Smooth muscle cell (in vitro differentiated cells): ENCODE data around the gene GALNT17. TPM values are rescaled to one million over a fixed set of nuclear protein-coding genes. Genes with fewer than 3 reads are reported as not detected.

Experiments
- DNase-seq: peaks from one replicate; lab custom pipeline; 2025; ENCODE audit not compliant: unreplicated experiment; lab: John Stamatoyannopoulos, UW
- H2AFZ ChIP-seq: fragments of 200-600 bp; sonication (generic); 2 replicates; pipeline ENCODE4 v1.6.0; 2016; ENCODE audit warnings: antibody characterized with exemption, low read depth, mild to moderate bottlenecking
- H3F3A ChIP-seq: fragments of 200-600 bp; sonication (generic); 2 replicates; pipeline ENCODE4 v1.6.0; 2017; ENCODE audit warnings: antibody characterized with exemption, low read depth
- H3K27ac ChIP-seq: fragments of 200-600 bp; sonication (generic); 2 replicates; pipeline ENCODE4 v1.5.1; 2016; ENCODE audit warnings: low read depth, mild to moderate bottlenecking
- H3K27me3 ChIP-seq: fragments of 200-600 bp; sonication (generic); 2 replicates; pipeline ENCODE4 v1.6.1; 2016; ENCODE audit warnings: low read depth, mild to moderate bottlenecking
- H3K36me3 ChIP-seq: fragments of 200-600 bp; sonication (generic); 2 replicates; pipeline ENCODE4 v1.5.1; 2016; ENCODE audit warnings: low read depth
- H3K4me1 ChIP-seq: fragments of 200-600 bp; sonication (generic); 2 replicates; pipeline ENCODE4 v1.5.1; 2016; ENCODE audit warnings: low read depth
- H3K4me2 ChIP-seq: fragments of 200-600 bp; sonication (generic); 2 replicates; pipeline ENCODE4 v1.6.0; 2016; ENCODE audit warnings: mild to moderate bottlenecking
- H3K4me3 ChIP-seq: fragments of 200-600 bp; sonication (generic); 2 replicates; pipeline ENCODE4 v1.5.1; 2016; ENCODE audit warnings: mild to moderate bottlenecking
- H3K79me2 ChIP-seq: fragments of 200-600 bp; sonication (generic); 2 replicates; pipeline ENCODE4 v1.6.0; 2016; ENCODE audit warnings: low read depth, mild to moderate bottlenecking
- H3K9ac ChIP-seq: fragments of 200-600 bp; sonication (generic); 2 replicates; pipeline ENCODE4 v1.6.0; 2016; ENCODE audit warnings: low read depth
- H3K9me3 ChIP-seq: fragments of 200-600 bp; sonication (generic); replicated peaks from 2 replicates; pipeline ENCODE4 v1.5.1; 2016; ENCODE audit warnings: low read depth
- H4K20me1 ChIP-seq: fragments of 200-600 bp; sonication (generic); 2 replicates; pipeline ENCODE4 v1.6.0; 2016; ENCODE audit warnings: low read depth
- CTCF ChIP-seq: fragments of 200-600 bp; sonication (generic); IDR thresholded peaks from 2 replicates; pipeline ENCODE4 v1.5.1; 2017; ENCODE audit warnings: borderline replicate concordance, mild to moderate bottlenecking, antibody characterized with exemption; ENCODE audit not compliant: insufficient read depth, poor library complexity, severe bottlenecking
- WGBS: methylation state at CpG from one replicate; pipeline ENCODE4 v1.1.7; 2016; ENCODE audit warnings: low lambda C conversion rate; 5-methylcytosine and 5-hydroxymethylcytosine counted together
- polyA plus RNA-seq: library from polyadenylated mRNA; unstranded; fragments of >200 nt; fragmentation: Nextera tagmentation; extraction: Ambion mirVana; gene quantifications from 2 replicates; pipeline ENCODE4 v1.2.1, GENCODE V29; 2016
- total RNA-seq: library from RNA; depleted of rRNA; stranded (reverse); fragments of >200 nt; gene quantifications from 2 replicates; pipeline ENCODE4 v1.2.3, GENCODE V29; 2014

The GALNT17 gene
- total and polyA plus RNA-seq, 2 experiments from 2014 or later: 0.38 to 0.45 TPM

- H2AFZ ChIP-seq: no peak overlapping the region
- WGBS: 87% methylated on average over 3 of the region's 3 CpGs
- no peak overlapping the region for H3K4me2 ChIP-seq
- TF ChIP-seq CTCF: no peak
- no peaks in the 10 kb centered on the region for H3K27me3 ChIP-seq
- no peak overlapping the region for H3K27ac ChIP-seq
- H3K4me3 ChIP-seq: no peak overlapping the region
- H3K9me3 ChIP-seq: peaks cover 5% of the 10 kb centered on the region
- no peaks in the 10 kb centered on the region for H3K4me1 ChIP-seq
- no peaks in the 10 kb centered on the region for H3K36me3 ChIP-seq
- H3K9ac ChIP-seq: no peak overlapping the region
- H3K79me2 ChIP-seq: no peaks in the 10 kb centered on the region
- no peaks in the 10 kb centered on the region for H3F3A ChIP-seq
- DNase-seq: no peak
- no peaks in the 10 kb centered on the region for H4K20me1 ChIP-seq
Measured at GRCh38 chr7:71697400-71697799, 565.5 kb downstream of the GALNT17 start.

- no peaks in the 10 kb centered on the region for H3K4me1 ChIP-seq
- 78% methylated on average over 3 of the region's 3 CpGs for WGBS
Measured at GRCh38 chr7:71705217-71705616, 573.3 kb downstream of the GALNT17 start.

GRCh38 chr7:71705901-71706596 lies 574.1 kb downstream of the GALNT17 start:
- 92% methylated on average over 3 of the region's 3 CpGs for WGBS
- Histone ChIP-seq H3K4me3 (no peak overlapping the region), H3K79me2 (no peaks in the 10 kb centered on the region), H3K9me3 (no peaks in the 10 kb centered on the region), H2AFZ (no peak overlapping the region), H3K9ac (no peak overlapping the region), H3K27me3 (no peaks in the 10 kb centered on the region), H4K20me1 (no peaks in the 10 kb centered on the region), H3K4me2 (no peak overlapping the region), H3K36me3 (no peaks in the 10 kb centered on the region), H3F3A (no peaks in the 10 kb centered on the region), H3K27ac (no peak overlapping the region), H3K4me1 (no peaks in the 10 kb centered on the region)
- DNase-seq: no peak
- TF ChIP-seq CTCF: no peak

More at GRCh38 chr7:71705217-71705616, 573.3 kb downstream of the GALNT17 start:
- H3K79me2 ChIP-seq: no peaks in the 10 kb centered on the region
- no peak overlapping the region for H3K4me3 ChIP-seq
- no peak overlapping the region for H2AFZ ChIP-seq
- no peaks in the 10 kb centered on the region for H4K20me1 ChIP-seq
- H3F3A ChIP-seq: no peaks in the 10 kb centered on the region
- no peak overlapping the region for H3K4me2 ChIP-seq
- no peaks in the 10 kb centered on the region for H3K27me3 ChIP-seq
- H3K9me3 ChIP-seq: no peaks in the 10 kb centered on the region
- H3K36me3 ChIP-seq: no peaks in the 10 kb centered on the region
- no peak overlapping the region for H3K27ac ChIP-seq
- DNase-seq: no peak
- no peak overlapping the region for H3K9ac ChIP-seq
- no peak for TF ChIP-seq CTCF

- H3F3A ChIP-seq: no peaks in the 10 kb centered on the region
Measured at GRCh38 chr7:71706597-71706975, 574.6 kb downstream of the GALNT17 start.

More at GRCh38 chr7:71706597-71706975, 574.6 kb downstream of the GALNT17 start:
- no peak overlapping the region for H3K9ac ChIP-seq
- H3K4me2 ChIP-seq: no peak overlapping the region
- no peaks in the 10 kb centered on the region for H3K4me1 ChIP-seq
- H3K4me3 ChIP-seq: no peak overlapping the region
- H3K27me3 ChIP-seq: peaks cover 4% of the 10 kb centered on the region
- no peak for DNase-seq
- no peaks in the 10 kb centered on the region for H4K20me1 ChIP-seq
- H2AFZ ChIP-seq: no peak overlapping the region
- no peak for TF ChIP-seq CTCF
- no peak overlapping the region for H3K27ac ChIP-seq
- 46% methylated on average over 2 of the region's 2 CpGs for WGBS
- no peaks in the 10 kb centered on the region for H3K9me3 ChIP-seq
- H3K36me3 ChIP-seq: no peaks in the 10 kb centered on the region
- no peaks in the 10 kb centered on the region for H3K79me2 ChIP-seq
